GM19324 (cell line): Measurements from ENCODE around the gene CTRB2.
"Not testable (repeated sequence)": the region's sequence is repeated elsewhere in the genome, so short reads cannot be mapped to it uniquely, and the experiment has no call there.

ENCODE experiments used
- ATAC-seq: cut with Tn5 transposase; IDR thresholded peaks from one replicate; pipeline ENCODE4 v1.9.1; 2021; ENCODE audit warnings: mild to moderate bottlenecking, moderate library complexity; ENCODE audit not compliant: unreplicated experiment, low FRiP score

The CTRB2 gene

DNA sequence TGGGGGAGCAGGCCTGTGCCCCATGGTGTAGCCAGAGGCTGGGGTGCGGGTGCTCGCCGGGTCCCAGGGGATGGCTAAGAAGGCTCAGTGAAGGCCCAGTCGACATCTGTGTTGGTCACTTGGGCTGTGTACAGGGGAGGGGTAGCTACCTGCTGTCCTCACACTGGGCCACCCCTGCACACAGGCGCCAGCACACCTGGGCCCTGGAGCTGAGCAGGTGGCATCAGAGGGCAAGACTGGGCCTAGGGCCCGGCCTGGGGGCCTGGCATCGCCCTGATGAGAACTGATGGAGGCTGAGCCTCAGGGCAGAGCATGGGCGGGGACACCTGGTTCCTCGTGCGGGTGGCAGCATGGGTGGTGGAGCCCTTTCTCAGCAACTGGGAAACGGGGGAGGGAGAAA lies 870 bp upstream of the CTRB2 start:
- no peak for ATAC-seq

DNA sequence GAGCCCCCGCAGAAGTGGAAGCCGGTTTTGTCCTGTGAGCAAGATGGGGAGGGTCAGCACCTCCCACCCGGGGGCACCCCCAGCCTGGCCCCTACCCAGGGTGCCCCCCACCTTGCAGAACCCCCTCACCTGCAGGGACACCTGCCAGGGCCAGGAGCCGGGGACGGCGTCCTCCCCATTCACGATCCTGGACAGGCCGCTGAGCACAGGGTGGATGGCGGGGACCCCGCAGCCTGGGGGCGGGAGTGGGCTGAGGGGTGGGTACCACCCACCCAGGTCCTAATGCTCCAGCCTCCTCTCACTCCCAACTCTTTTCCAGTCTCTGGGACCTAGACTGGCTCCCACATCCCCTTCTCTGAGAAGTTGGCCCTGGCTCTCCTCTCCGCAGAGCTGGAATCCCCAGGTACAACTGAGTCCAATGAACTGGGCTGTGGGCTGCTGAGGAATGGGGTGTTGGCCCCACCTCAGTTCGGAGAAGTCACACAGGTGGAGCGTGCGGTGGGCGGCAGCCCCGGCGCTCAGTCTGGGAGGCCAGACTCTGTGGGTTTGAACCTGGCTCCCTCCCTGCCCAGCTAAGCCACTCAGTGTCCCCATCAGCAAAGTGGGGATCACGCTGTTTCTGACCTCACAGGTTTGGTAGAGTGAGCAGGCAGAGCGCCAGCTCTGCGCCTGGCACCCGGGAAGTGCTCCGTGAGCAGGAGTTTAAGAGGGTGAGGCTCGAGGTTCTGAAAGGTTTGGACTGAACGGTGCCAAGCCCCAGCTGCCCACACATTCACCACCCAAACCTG lies 806 bp downstream of the CTRB2 start:
- ATAC-seq = not testable (repeated sequence)

DNA sequence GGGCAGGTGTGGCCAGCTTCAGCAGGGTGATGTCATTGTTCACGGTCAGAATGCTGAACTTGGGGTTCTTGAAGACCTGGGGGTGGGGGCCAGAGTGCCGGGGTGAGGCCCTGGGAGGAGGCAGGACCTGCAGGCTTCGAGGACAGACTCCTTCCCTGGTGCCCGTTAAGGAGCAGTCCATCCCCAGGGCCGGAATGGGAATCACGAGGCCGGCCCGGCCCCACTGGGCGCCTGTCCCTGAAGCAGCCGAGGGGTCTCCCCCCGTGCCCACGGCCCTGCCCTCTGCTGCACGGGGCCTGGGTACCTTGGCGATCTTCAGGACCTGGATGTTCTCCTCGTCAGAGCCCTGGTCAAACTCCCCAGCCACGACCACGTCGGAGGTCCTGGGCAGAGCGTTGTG lies 1.5 kb downstream of the CTRB2 start:
- ATAC-seq = not testable (repeated sequence)

DNA sequence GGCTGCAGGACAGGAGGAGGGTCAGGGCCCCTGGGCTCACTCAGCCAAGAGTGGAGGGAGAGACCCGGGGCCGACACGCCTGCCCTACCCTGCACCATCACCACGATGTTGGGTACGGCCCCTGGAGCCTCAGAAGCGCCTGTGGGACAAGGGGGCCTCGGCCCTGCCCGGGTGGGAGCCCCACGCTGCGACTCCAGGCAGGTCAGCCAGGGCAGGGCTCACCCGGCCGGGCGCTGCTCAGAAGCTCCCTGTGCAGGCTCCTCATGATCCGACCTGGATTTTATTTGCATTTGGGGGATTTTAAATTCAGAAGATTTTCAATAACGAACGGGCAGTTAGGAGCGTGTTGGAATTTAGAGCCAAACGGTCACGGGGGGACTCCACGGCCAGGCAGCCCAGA lies 2.1 kb downstream of the CTRB2 start:
- not testable (repeated sequence) for ATAC-seq

DNA sequence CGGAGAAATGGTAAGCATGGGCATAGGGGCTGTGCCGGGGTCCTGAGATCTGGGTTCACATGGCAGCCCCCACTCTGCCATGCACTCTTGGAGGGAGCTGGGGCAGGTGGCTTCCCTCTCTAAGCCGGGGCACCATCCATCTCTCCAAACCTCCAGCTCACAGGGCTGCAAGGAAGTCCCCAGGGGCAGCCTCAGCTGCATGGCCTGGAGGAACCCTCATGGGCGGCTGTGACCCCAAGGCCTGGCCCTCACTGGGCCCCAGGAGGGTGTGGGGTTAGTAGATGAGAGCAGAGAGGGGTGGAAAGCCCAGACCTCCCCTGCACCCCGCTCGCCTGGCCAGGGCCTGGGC lies 2.6 kb downstream of the CTRB2 start:
- no peak for ATAC-seq

DNA sequence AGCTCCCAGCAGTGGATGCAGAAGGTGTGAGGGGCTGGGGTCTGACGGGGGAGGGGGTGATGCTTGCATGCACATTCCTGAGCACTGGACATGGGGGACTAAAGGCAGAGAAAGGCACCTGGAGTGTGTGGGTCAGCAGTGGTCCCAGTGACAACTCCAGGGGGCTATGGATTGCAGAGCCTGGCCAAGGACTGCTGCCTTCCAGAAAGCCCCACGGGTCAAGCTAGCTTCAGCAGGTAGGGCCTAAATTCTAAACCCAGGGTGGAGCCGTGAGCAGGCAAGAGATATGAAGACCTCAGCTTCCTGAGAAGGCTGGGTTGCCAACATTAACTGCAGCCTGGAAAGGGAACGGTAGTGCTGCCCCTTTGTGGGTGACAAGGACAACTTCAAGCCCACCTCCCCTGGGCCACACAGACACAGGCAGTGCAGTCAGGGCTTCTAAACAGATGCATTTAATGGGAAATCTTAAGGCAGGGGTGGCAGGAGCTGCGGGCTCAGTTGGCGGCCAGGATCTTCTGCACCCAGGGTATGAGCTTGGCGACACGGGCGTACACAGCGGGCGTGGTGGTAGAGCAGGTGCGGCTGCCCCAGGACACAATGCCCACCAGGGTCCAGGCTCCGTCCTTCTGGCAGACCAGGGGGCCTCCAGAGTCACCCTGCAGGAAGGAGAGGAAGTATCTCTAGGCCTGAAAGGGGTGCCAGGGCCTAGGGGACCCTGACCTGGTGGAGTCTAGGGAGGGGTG lies 3.1 kb downstream of the CTRB2 start:
- no peak for ATAC-seq

GRCh38 chr16:75203096-75203495 lies 3.9 kb downstream of the CTRB2 start:
- ATAC-seq = no peak

DNA sequence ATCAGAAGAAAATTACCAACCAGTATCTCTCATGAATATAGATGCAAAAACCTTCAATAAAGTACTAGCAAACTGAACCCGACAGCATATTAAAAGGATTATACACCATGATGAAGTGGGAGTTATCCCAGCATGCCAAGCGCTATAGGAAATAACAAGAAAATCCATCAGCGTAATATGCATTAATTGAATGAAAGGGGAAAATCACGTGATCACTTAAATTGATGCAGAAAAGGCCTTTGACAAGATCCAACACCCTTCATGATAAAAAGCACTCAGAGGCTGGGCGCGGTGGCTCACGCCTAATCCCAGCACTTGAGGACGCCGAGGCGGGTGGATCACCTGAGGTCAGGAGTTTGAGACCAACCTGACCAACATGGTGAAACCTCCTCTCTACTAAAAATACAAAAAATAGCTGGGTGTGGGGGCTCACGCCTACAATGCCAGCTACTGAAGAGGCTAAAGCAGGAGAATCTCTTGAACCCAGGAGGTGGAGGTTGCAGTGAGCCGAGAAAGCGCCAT lies 4.8 kb downstream of the CTRB2 start:
- ATAC-seq = no peak

GRCh38 chr16:75198135-75198600 lies 8.8 kb downstream of the CTRB2 start:
- ATAC-seq = no peak

GRCh38 chr16:75197522-75198134 lies 9.3 kb downstream of the CTRB2 start:
- no peak for ATAC-seq

- ATAC-seq = no peak
These were observed 10.1 kb downstream of the CTRB2 start for GRCh38 chr16:75196836-75197235.

DNA sequence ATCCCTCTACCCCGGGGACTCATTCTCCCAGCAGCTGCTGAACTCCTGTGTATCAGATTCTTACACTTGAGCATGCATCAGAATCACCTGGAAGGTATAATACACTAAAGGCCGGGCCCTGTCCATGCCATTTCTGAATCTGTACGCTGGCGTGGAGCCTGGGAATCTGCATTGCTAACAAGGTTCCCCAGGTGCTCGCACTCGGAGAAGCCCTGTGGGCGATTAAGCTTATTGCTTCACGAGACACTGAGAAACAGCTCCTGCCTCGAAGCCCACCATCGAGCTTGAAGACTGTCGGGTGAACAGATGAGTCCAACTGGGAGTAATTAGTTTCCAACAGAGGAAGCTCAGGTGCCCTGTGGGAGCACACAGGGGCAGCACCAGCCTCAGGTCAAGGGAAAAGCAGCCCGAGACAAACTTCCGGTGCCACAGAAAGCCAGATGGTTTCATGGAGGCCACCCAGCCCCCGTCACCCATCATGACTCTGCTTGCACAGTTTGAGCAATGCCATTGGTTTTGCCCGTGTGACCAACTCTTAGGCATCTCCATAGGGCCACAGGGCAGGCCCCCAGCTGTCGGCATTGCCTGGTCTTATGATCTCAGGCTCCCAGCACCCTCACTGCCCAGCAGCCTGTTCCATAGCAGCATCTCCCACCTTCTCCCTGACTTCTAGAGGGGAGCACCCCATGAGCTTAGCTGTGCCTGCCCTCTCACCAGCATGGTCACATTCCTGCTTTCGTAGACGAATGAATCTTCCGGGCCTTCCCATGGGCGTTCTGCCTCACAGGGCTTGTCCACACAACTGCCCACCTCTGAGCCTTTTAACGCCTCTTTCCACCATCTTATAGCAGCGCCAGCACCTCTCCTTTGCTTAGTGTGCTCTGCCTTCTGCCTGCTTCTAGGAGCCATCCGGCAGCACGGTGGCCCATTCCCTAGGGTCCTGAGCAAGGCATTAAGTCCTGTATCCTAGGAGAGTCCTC lies 10.9 kb downstream of the CTRB2 start:
- no peak for ATAC-seq

GRCh38 chr16:75193730-75194444 lies 13.1 kb downstream of the CTRB2 start:
- ATAC-seq = no peak

DNA sequence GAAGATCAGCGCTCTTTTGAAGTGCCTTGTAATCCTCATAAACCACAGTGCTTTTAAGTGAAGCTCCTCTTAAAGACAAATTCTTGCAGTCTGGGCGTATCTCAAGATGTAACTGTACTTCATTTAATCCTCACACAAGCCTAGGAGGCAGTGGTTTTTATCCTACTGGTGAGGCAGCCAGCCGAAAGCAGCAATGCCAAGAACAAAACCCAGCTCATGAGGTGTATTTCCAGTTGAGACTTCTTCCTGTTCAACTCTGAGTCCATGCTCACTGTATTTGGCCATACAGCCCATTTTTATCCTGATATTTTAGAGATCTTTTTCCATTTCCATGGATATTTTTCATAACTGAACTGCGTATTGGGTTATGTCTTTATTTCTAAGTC lies 13.7 kb downstream of the CTRB2 start:
- ATAC-seq = no peak

- ATAC-seq = no peak
These were observed 14.2 kb downstream of the CTRB2 start for GRCh38 chr16:75192606-75193264.

DNA sequence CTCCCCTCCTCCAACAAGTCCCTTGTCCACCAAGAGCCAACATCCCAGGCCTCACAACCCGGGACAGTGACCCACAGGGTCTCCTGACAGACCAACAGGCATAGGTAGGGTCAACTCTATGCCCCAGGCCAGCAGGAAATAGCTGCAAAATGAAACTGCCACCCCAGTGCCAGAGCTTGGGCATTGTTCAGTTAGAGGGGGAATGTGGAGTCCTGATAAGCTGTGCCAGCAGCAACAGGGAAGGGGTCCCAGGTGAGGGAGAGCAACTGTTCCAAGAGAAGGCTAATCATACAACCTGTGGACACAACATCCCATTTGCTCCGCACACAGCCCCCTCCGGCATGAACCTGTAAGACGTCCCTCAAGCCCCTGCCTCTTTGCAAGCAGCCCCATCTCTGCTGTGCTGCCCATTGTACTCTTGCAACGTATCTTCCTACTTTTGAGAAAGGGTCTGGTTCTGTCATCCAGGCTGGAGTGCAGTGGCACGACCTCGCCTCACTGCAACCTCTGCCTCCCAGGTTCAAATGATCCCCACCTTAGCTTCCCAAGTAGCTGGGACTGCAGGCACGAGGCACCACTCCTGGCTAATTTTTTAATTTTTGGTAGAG lies 17.2 kb downstream of the CTRB2 start:
- no peak for ATAC-seq

DNA sequence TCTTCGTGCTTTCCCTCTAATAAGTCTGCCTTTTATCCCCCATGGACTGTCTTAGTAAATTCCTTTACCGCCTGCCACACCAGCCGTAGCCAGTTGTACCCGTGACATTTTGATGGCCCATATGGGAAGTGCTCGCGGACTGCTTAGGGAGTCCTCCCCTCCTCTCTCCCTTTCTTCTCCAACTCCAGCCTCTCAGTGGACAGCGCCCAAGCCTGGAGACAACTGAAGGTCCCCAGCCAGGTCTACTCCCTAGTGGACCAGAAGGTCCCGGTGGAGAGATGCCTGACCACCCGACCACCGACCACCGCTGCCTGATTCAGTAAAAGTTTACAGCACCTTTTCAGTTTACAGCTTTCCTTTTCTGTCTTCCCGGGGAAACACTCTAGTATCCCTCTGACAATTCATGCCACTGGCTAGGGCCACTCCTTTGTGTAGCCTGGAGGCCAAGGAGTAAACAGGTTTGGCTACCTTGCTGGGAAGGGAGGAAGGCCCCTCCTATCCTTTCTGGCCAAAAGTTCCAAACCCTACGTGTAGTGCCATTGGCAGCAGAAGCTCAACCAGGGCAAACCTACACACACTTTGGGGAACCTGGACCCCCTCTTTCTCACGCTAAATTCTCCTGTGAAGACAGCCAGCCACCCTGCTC lies 18.0 kb downstream of the CTRB2 start:
- no peak for ATAC-seq

GRCh38 chr16:75181630-75182029 lies 25.3 kb downstream of the CTRB2 start:
- ATAC-seq = no peak
